IgD-negative memory B cell (primary cell): ENCODE data around the gene PDCD1LG2. TPM values are rescaled to one million over a fixed set of nuclear protein-coding genes. Genes with fewer than 3 reads are reported as not detected.
A peak's percentile ranks its signal among the peaks of the same experiment; 100 is the strongest.
"Not testable (repeated sequence)": the region's sequence is repeated elsewhere in the genome, so short reads cannot be mapped to it uniquely, and the experiment has no call there.

Source experiments
- H3K27ac Mint-ChIP-seq, 3 donors: one replicate each; pipeline ENCODE4 v1.8.0; 2020 to 2022; ENCODE audit warnings: mild to moderate bottlenecking in 3 of 3, mixed read lengths in 3 of 3, moderate library complexity in 1 of 3
- H3K27me3 Mint-ChIP-seq: one replicate; pipeline ENCODE4 v1.8.0; 2021; ENCODE audit warnings: mixed read lengths
- H3K36me3 Mint-ChIP-seq: one replicate; pipeline ENCODE4 v1.8.0; 2020; ENCODE audit warnings: mild to moderate bottlenecking, mixed read lengths
- H3K4me1 Mint-ChIP-seq, 3 donors: one replicate each; pipeline ENCODE4 v1.8.0; 2020 to 2022; ENCODE audit warnings: mixed read lengths in 3 of 3, mild to moderate bottlenecking in 1 of 3
- H3K4me3 Mint-ChIP-seq, 4 donors: one replicate each; pipeline ENCODE4 v1.8.0; 2020 to 2022; ENCODE audit warnings: mild to moderate bottlenecking in 4 of 4, mixed read lengths in 4 of 4, moderate library complexity in 3 of 4
- H3K9me3 Mint-ChIP-seq, 3 donors: one replicate each; pipeline ENCODE4 v1.8.0; 2020 to 2021; ENCODE audit warnings: mixed read lengths in 3 of 3, mild to moderate bottlenecking in 1 of 3
- polyA plus RNA-seq: library from polyadenylated mRNA; unstranded; fragments of 300-500 nt; fragmentation: Illumina TruSeq; gene quantifications from one replicate; pipeline ENCODE4 v1.2.3, GENCODE V29; 2021

The PDCD1LG2 gene
- polyA plus RNA-seq, 1 donor from 2014 or later: 0.18 TPM

GRCh38 chr9:5485378-5486085 lies 24.8 kb upstream of the PDCD1LG2 start:
- no peak overlapping the region for H3K27ac Mint-ChIP-seq
- H3K9me3 Mint-ChIP-seq: no peaks in the 10 kb centered on the region
- peaks cover 3 to 8% (median 6%) of the 10 kb centered on the region in 3 donors for H3K4me1 Mint-ChIP-seq
- peaks cover 2% of the 10 kb centered on the region for H3K27me3 Mint-ChIP-seq
- peaks cover 1% of the 10 kb centered on the region for H3K36me3 Mint-ChIP-seq
- H3K4me3 Mint-ChIP-seq: no peak overlapping the region

- H3K36me3 Mint-ChIP-seq: peaks cover 1% of the 10 kb centered on the region
- no peaks in the 10 kb centered on the region for H3K9me3 Mint-ChIP-seq
- peaks cover under 1 to 2% (median 2%) of the 10 kb centered on the region in 3 donors for H3K4me1 Mint-ChIP-seq
- peaks cover 2% of the 10 kb centered on the region for H3K27me3 Mint-ChIP-seq
- H3K27ac Mint-ChIP-seq: no peak overlapping the region
- H3K4me3 Mint-ChIP-seq: no peak overlapping the region
Measured at GRCh38 chr9:5486988-5487387, 23.3 kb upstream of the PDCD1LG2 start.

GRCh38 chr9:5488221-5489008 lies 21.9 kb upstream of the PDCD1LG2 start:
- Mint-ChIP-seq H3K27me3 (peaks cover 2% of the 10 kb centered on the region), H3K4me3 (no peak overlapping the region), H3K4me1 (peaks cover 0 to 6% (median 5%) of the 10 kb centered on the region in 3 donors), H3K9me3 (no peaks in the 10 kb centered on the region), H3K27ac (no peak overlapping the region), H3K36me3 (peaks cover 1% of the 10 kb centered on the region)

- no peaks in the 10 kb centered on the region for H3K9me3 Mint-ChIP-seq
- peaks cover 1% of the 10 kb centered on the region for H3K36me3 Mint-ChIP-seq
- H3K27me3 Mint-ChIP-seq: peaks cover 2% of the 10 kb centered on the region
- no peak overlapping the region for H3K4me3 Mint-ChIP-seq
- H3K27ac Mint-ChIP-seq: no peak overlapping the region
- H3K4me1 Mint-ChIP-seq: peaks cover 4 to 18% (median 12%) of the 10 kb centered on the region in 3 donors
Measured at GRCh38 chr9:5489630-5490490, 20.5 kb upstream of the PDCD1LG2 start.

GRCh38 chr9:5492965-5493678 lies 17.2 kb upstream of the PDCD1LG2 start:
- Mint-ChIP-seq H3K27ac (peak overlapping the region in 2 of 3 donors; percentile 36 to 85), H3K27me3 (no peaks in the 10 kb centered on the region), H3K4me1 (peaks cover 4 to 18% (median 12%) of the 10 kb centered on the region in 3 donors), H3K9me3 (no peaks in the 10 kb centered on the region), H3K4me3 (peak overlapping the region in 1 of 4 donors; percentile 46), H3K36me3 (no peaks in the 10 kb centered on the region)

GRCh38 chr9:5493679-5494511 lies 16.4 kb upstream of the PDCD1LG2 start:
- H3K9me3 Mint-ChIP-seq: no peaks in the 10 kb centered on the region
- H3K4me1 Mint-ChIP-seq: peaks cover 4 to 18% (median 12%) of the 10 kb centered on the region in 3 donors
- H3K36me3 Mint-ChIP-seq: no peaks in the 10 kb centered on the region
- H3K4me3 Mint-ChIP-seq: peak overlapping the region in 1 of 4 donors; percentile 46
- peak overlapping the region in 1 of 3 donors; percentile 85 for H3K27ac Mint-ChIP-seq
- no peaks in the 10 kb centered on the region for H3K27me3 Mint-ChIP-seq

GRCh38 chr9:5494765-5495164 lies 15.6 kb upstream of the PDCD1LG2 start:
- H3K9me3 Mint-ChIP-seq, H3K27me3 Mint-ChIP-seq, H3K36me3 Mint-ChIP-seq, H3K4me3 Mint-ChIP-seq, H3K27ac Mint-ChIP-seq: not testable (repeated sequence)
- peaks cover 4 to 18% (median 15%) of the 10 kb centered on the region in 3 donors for H3K4me1 Mint-ChIP-seq

GRCh38 chr9:5499157-5499556 lies 11.2 kb upstream of the PDCD1LG2 start:
- H3K4me1 Mint-ChIP-seq: peaks cover 1 to 6% (median 5%) of the 10 kb centered on the region in 3 donors
- H3K36me3 Mint-ChIP-seq: peaks cover 3% of the 10 kb centered on the region
- H3K27me3 Mint-ChIP-seq: no peaks in the 10 kb centered on the region
- peak overlapping the region in 1 of 3 donors; percentile 13 for H3K27ac Mint-ChIP-seq
- no peak overlapping the region for H3K4me3 Mint-ChIP-seq
- peaks cover 0 to 5% (median 0%) of the 10 kb centered on the region in 3 donors for H3K9me3 Mint-ChIP-seq

- no peak overlapping the region for H3K4me3 Mint-ChIP-seq
- H3K27ac Mint-ChIP-seq: no peak overlapping the region
- peaks cover 0 to 3% (median 0%) of the 10 kb centered on the region in 3 donors for H3K4me1 Mint-ChIP-seq
- peaks cover 0 to 5% (median 0%) of the 10 kb centered on the region in 3 donors for H3K9me3 Mint-ChIP-seq
- peaks cover 6% of the 10 kb centered on the region for H3K36me3 Mint-ChIP-seq
- no peaks in the 10 kb centered on the region for H3K27me3 Mint-ChIP-seq
Measured at GRCh38 chr9:5499889-5500398, 10.4 kb upstream of the PDCD1LG2 start.

GRCh38 chr9:5500441-5501235 lies 9.7 kb upstream of the PDCD1LG2 start:
- Mint-ChIP-seq H3K27ac (no peak overlapping the region), H3K4me1 (peaks cover 0 to 3% (median 0%) of the 10 kb centered on the region in 3 donors), H3K4me3 (no peak overlapping the region), H3K9me3 (peaks cover 0 to 5% (median 0%) of the 10 kb centered on the region in 3 donors), H3K27me3 (no peaks in the 10 kb centered on the region), H3K36me3 (peaks cover 6% of the 10 kb centered on the region)

GRCh38 chr9:5502553-5502952 lies 7.8 kb upstream of the PDCD1LG2 start:
- no peak overlapping the region for H3K27ac Mint-ChIP-seq
- H3K4me3 Mint-ChIP-seq: no peak overlapping the region

GRCh38 chr9:5509573-5509972 lies 758 bp upstream of the PDCD1LG2 start:
- Mint-ChIP-seq H3K4me3 (peak overlapping the region in 3 of 4 donors; percentile 1 to 64 (median 7)), H3K27ac (peak overlapping the region in 1 of 3 donors; percentile 21), H3K4me1 (peaks cover 20 to 28% (median 27%) of the 10 kb centered on the region in 3 donors), H3K27me3 (no peaks in the 10 kb centered on the region), H3K36me3 (peaks cover 2% of the 10 kb centered on the region), H3K9me3 (no peaks in the 10 kb centered on the region)

More at GRCh38 chr9:5502553-5502952, 7.8 kb upstream of the PDCD1LG2 start:
- H3K36me3 Mint-ChIP-seq: peaks cover 6% of the 10 kb centered on the region
- H3K4me1 Mint-ChIP-seq: peaks cover 0 to 3% (median 0%) of the 10 kb centered on the region in 3 donors
- peaks cover 0 to 5% (median 0%) of the 10 kb centered on the region in 3 donors for H3K9me3 Mint-ChIP-seq
- H3K27me3 Mint-ChIP-seq: no peaks in the 10 kb centered on the region
